ENCODE measurements around the gene PPP2R2B. TPM values are rescaled to one million over a fixed set of nuclear protein-coding genes. Genes with fewer than 3 reads are reported as not detected.

PPP2R2B gene
- total RNA-seq, 1 experiment from 2014 or later, result 20.3 TPM

DNA sequence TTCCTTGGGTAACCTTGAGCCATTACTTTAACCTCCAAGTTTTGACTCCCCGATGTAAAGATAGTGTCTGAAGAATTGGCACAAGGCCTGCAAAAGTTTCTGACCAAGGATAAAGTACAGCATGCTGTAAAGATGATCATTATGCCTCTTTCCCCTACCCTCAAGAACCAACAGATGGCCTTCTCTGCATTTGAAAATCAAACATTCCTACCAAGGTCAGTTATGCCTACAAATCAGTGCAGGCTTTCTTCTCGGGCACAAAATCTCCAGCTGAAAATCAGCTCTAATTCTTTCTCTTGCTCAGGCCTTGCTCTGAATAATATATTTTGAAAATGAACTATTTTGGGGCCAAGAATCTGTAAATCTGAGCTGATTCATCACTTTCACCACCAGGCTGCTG lies 59.7 kb downstream of the PPP2R2B start (continued):
- TF ChIP-seq, protein P1, sequence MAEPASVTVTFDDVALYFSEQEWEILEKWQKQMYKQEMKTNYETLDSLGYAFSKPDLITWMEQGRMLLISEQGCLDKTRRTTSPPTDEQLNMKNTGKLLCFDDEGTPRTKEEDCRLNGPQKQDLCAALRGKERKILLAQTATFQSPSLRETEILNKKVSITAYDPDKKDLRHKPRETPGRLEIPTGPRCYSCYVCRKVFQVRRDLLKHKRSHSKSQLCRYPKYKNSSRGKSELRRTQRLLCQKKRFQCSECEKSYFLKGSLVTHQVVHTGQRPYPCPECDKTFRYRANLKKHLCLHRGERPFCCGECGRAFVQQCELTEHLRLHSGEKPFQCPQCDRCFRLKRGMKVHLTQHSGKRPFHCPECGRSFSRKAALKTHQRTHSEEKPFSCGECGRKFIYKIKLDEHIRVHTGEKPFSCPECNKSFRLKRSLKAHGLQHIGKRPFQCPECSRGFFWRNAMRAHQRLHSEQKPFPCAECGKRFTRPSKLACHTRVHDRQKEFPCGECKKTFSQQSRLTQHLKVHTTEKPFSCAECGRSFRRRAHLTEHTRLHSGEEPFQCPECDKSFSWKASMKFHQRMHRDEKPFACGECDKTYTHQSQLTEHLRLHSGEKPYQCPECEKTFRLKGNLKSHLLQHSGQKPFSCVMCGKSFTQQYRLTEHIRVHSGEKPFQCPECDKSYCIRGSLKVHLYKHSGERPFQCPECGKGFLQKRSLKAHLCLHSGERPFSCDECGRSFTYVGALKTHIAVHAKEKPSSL (CRISPR knock-in tag; conservative IDR thresholded peaks at IDR 0.05), result no peak

DNA sequence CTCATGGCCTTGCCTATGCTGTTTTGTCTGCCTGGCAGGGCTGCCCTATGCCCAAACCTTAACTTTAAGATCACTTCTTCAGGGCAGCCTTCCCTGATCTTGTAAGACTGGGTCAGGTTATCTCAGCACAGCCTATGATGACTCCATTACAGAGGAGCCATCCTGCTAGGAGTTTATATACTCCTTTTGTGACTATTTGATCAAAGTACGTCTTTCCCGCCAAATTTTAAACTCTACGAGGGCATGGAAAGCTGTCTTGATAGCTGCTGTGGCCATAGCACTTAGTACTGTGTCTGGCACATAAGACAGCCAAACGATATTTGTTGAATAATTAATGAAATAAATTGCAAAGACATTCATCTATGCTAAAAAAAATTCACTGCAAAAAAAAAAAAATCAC lies 60.6 kb downstream of the PPP2R2B start:
- ChIA-PET POLR2A (no interaction called here), CTCF (no interaction called here)
- DNase-seq (ENCODE audit: low spot score) (no peak), ATAC-seq (no peak)
- no peak for TF ChIP-seq ZNF263 (CRISPR knock-in tag; IDR thresholded peaks at IDR 0.05; ENCODE audit: low read depth)
- TF ChIP-seq, protein P2, sequence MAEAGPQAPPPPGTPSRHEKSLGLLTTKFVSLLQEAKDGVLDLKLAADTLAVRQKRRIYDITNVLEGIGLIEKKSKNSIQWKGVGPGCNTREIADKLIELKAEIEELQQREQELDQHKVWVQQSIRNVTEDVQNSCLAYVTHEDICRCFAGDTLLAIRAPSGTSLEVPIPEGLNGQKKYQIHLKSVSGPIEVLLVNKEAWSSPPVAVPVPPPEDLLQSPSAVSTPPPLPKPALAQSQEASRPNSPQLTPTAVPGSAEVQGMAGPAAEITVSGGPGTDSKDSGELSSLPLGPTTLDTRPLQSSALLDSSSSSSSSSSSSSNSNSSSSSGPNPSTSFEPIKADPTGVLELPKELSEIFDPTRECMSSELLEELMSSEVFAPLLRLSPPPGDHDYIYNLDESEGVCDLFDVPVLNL (CRISPR knock-in tag; IDR thresholded peaks at IDR 0.05; ENCODE audit: borderline replicate concordance, low read depth), result no peak
- TF ChIP-seq, protein P3, sequence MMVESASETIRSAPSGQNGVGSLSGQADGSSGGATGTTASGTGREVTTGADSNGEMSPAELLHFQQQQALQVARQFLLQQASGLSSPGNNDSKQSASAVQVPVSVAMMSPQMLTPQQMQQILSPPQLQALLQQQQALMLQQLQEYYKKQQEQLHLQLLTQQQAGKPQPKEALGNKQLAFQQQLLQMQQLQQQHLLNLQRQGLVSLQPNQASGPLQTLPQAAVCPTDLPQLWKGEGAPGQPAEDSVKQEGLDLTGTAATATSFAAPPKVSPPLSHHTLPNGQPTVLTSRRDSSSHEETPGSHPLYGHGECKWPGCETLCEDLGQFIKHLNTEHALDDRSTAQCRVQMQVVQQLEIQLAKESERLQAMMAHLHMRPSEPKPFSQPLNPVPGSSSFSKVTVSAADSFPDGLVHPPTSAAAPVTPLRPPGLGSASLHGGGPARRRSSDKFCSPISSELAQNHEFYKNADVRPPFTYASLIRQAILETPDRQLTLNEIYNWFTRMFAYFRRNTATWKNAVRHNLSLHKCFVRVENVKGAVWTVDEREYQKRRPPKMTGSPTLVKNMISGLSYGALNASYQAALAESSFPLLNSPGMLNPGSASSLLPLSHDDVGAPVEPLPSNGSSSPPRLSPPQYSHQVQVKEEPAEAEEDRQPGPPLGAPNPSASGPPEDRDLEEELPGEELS (CRISPR knock-in tag; IDR thresholded peaks at IDR 0.05), result no peak
- TF ChIP-seq, protein P4, sequence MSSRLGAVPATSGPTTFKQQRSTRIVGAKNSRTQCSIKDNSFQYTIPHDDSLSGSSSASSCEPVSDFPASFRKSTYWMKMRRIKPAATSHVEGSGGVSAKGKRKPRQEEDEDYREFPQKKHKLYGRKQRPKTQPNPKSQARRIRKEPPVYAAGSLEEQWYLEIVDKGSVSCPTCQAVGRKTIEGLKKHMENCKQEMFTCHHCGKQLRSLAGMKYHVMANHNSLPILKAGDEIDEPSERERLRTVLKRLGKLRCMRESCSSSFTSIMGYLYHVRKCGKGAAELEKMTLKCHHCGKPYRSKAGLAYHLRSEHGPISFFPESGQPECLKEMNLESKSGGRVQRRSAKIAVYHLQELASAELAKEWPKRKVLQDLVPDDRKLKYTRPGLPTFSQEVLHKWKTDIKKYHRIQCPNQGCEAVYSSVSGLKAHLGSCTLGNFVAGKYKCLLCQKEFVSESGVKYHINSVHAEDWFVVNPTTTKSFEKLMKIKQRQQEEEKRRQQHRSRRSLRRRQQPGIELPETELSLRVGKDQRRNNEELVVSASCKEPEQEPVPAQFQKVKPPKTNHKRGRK (CRISPR knock-in tag; IDR thresholded peaks at IDR 0.05; ENCODE audit: borderline replicate concordance), result no peak
- no peak for TF ChIP-seq ATF1 (CRISPR knock-in tag; IDR thresholded peaks at IDR 0.05)
- TF ChIP-seq IRF2 (CRISPR knock-in tag; IDR thresholded peaks at IDR 0.05; ENCODE audit: borderline replicate concordance, low read depth), result no peak
- TF ChIP-seq MYBL2 (CRISPR knock-in tag; IDR thresholded peaks at IDR 0.05), result no peak
- H3K4me3 Mint-ChIP-seq, result no peak overlapping the region
- H3K9me3 Mint-ChIP-seq, result 0 out of 2 replicates have a peak, but pooled peaks cover 4% of the 10 kb centered on the region
- H3K36me3 Mint-ChIP-seq, result no peaks in the 10 kb centered on the region
- H3K27ac Mint-ChIP-seq, result no peak overlapping the region
- peaks cover 19% of the 10 kb centered on the region for H3K27me3 Mint-ChIP-seq (ENCODE audit: low read depth)
- peaks cover 50% of the 10 kb centered on the region for H3K4me1 Mint-ChIP-seq

DNA sequence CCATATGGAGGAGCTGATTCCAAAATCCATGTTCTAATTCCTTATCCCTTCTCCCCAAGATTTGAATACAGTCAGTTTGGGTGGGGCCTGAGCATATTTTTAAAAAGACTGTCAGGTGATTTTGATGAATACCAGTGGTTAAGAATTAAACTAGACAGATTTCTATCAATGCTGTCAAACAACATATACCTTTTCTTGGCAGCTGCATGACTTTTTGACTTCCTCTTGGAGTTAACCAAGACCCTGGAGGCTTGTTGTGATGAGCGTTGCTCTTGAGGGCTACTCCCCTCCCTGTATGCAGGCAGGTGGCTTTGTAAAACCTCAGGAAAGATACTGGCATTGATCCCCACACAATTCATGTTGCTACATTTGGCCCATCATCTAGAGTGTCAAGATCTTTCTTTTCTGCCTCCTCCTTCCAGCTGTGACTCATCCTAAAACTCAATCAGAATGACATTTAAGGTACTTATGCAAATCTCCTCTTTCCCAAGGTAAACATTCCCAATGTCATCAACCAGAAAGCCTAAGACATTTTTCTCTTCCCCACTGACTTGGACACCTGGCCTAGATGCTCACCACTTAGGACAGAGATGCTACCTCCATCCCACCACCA lies 61.7 kb downstream of the PPP2R2B start:
- Mint-ChIP-seq H3K4me1 (peaks cover 45% of the 10 kb centered on the region), H3K27me3 (ENCODE audit: low read depth) (peaks cover 19% of the 10 kb centered on the region), H3K36me3 (peaks cover 1% of the 10 kb centered on the region; the same call in 1 of the 2 replicates), H3K9me3 (0 out of 2 replicates have a peak, but pooled peaks cover 4% of the 10 kb centered on the region), H3K4me3 (peak overlapping the region; percentile 4; the same call in 1 of the 2 replicates), H3K27ac (no peak overlapping the region; the same call in 1 of the 2 replicates)
- DNase-seq (ENCODE audit: low spot score) (no peak), ATAC-seq (peak; percentile 71)
- TF ChIP-seq, protein P5, sequence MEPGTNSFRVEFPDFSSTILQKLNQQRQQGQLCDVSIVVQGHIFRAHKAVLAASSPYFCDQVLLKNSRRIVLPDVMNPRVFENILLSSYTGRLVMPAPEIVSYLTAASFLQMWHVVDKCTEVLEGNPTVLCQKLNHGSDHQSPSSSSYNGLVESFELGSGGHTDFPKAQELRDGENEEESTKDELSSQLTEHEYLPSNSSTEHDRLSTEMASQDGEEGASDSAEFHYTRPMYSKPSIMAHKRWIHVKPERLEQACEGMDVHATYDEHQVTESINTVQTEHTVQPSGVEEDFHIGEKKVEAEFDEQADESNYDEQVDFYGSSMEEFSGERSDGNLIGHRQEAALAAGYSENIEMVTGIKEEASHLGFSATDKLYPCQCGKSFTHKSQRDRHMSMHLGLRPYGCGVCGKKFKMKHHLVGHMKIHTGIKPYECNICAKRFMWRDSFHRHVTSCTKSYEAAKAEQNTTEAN (CRISPR knock-in tag; IDR thresholded peaks at IDR 0.05), result no peak
- TF ChIP-seq FOXK1 (CRISPR knock-in tag; IDR thresholded peaks at IDR 0.05) (peak; percentile 43; the same call in 1 of the 2 replicates), SMAD4 (CRISPR knock-in tag; IDR thresholded peaks at IDR 0.05) (no peak)
- TF ChIP-seq, protein P6, sequence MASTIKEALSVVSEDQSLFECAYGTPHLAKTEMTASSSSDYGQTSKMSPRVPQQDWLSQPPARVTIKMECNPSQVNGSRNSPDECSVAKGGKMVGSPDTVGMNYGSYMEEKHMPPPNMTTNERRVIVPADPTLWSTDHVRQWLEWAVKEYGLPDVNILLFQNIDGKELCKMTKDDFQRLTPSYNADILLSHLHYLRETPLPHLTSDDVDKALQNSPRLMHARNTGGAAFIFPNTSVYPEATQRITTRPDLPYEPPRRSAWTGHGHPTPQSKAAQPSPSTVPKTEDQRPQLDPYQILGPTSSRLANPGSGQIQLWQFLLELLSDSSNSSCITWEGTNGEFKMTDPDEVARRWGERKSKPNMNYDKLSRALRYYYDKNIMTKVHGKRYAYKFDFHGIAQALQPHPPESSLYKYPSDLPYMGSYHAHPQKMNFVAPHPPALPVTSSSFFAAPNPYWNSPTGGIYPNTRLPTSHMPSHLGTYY (CRISPR knock-in tag; IDR thresholded peaks at IDR 0.05), result no peak
- TF ChIP-seq, protein P7, sequence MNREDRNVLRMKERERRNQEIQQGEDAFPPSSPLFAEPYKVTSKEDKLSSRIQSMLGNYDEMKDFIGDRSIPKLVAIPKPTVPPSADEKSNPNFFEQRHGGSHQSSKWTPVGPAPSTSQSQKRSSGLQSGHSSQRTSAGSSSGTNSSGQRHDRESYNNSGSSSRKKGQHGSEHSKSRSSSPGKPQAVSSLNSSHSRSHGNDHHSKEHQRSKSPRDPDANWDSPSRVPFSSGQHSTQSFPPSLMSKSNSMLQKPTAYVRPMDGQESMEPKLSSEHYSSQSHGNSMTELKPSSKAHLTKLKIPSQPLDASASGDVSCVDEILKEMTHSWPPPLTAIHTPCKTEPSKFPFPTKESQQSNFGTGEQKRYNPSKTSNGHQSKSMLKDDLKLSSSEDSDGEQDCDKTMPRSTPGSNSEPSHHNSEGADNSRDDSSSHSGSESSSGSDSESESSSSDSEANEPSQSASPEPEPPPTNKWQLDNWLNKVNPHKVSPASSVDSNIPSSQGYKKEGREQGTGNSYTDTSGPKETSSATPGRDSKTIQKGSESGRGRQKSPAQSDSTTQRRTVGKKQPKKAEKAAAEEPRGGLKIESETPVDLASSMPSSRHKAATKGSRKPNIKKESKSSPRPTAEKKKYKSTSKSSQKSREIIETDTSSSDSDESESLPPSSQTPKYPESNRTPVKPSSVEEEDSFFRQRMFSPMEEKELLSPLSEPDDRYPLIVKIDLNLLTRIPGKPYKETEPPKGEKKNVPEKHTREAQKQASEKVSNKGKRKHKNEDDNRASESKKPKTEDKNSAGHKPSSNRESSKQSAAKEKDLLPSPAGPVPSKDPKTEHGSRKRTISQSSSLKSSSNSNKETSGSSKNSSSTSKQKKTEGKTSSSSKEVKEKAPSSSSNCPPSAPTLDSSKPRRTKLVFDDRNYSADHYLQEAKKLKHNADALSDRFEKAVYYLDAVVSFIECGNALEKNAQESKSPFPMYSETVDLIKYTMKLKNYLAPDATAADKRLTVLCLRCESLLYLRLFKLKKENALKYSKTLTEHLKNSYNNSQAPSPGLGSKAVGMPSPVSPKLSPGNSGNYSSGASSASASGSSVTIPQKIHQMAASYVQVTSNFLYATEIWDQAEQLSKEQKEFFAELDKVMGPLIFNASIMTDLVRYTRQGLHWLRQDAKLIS (CRISPR knock-in tag; IDR thresholded peaks at IDR 0.05; ENCODE audit: borderline replicate concordance), result no peak
- ChIA-PET POLR2A (no interaction called here), CTCF (interaction anchor here (1.2 kb wide), 1 partner anchor 149 kb away, joined by 4 read pairs; no protein-coding TSS in a partner anchor)
